ENCODE results near the gene KAZN.

DNA sequence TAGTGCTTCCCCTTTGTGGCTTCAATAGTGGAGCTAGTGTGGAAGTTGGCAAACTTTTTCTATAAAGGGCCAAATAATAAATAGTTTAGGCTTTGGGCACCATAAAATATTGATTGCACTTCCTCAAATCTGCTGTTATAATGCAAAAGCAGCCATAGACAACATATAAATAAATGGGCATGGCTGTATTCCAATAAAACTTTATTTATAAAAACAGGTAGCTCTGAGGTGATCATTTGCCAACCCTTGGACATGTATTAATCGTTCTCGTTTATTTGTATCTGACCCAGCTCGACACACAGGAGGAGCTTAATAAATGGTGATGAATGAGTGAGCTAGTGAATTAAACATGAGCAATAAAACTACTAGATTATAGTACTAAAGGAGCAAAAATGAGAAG is 13.3 kb downstream of the KAZN start:
- TF ChIP-seq, protein P1, sequence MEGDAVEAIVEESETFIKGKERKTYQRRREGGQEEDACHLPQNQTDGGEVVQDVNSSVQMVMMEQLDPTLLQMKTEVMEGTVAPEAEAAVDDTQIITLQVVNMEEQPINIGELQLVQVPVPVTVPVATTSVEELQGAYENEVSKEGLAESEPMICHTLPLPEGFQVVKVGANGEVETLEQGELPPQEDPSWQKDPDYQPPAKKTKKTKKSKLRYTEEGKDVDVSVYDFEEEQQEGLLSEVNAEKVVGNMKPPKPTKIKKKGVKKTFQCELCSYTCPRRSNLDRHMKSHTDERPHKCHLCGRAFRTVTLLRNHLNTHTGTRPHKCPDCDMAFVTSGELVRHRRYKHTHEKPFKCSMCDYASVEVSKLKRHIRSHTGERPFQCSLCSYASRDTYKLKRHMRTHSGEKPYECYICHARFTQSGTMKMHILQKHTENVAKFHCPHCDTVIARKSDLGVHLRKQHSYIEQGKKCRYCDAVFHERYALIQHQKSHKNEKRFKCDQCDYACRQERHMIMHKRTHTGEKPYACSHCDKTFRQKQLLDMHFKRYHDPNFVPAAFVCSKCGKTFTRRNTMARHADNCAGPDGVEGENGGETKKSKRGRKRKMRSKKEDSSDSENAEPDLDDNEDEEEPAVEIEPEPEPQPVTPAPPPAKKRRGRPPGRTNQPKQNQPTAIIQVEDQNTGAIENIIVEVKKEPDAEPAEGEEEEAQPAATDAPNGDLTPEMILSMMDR (conservative IDR thresholded peaks at IDR 0.05; ENCODE audit: low read length), result no peak
- no peak for TF ChIP-seq EZH2phosphoT487 (IDR thresholded peaks at IDR 0.05; ENCODE audit: borderline replicate concordance)
